Activated CD4-positive, alpha-beta T cell treated with anti-CD3 and anti-CD28 coated beads for 4 hours (primary cell): ENCODE results near the gene PDCD1.
A peak's percentile ranks its signal among the peaks of the same experiment; 100 is the strongest.
"Not testable (repeated sequence)": the region's sequence is repeated elsewhere in the genome, so short reads cannot be mapped to it uniquely, and the experiment has no call there.

Source experiments
- DNase-seq, 2 donors: peaks; one replicate each; pipeline ENCODE4 v3.0.0-alpha.2; 2020

PDCD1 gene

GRCh38 chr2:241877197-241877685, 18.5 kb upstream of the PDCD1 start:
- no peak for DNase-seq

- DNase-seq, result no peak
These were observed 18.0 kb upstream of the PDCD1 start for GRCh38 chr2:241876528-241877196.

GRCh38 chr2:241875754-241876527, 17.2 kb upstream of the PDCD1 start:
- DNase-seq, result not testable (repeated sequence)

GRCh38 chr2:241874277-241874925, 15.7 kb upstream of the PDCD1 start:
- no peak for DNase-seq

- no peak for DNase-seq
These were observed 15.1 kb upstream of the PDCD1 start for GRCh38 chr2:241873803-241874110.

- no peak for DNase-seq
These were observed 14.5 kb upstream of the PDCD1 start for GRCh38 chr2:241873081-241873802.

- no peak for DNase-seq
These were observed 13.6 kb upstream of the PDCD1 start for GRCh38 chr2:241872313-241872642.

GRCh38 chr2:241871538-241872312, 13.0 kb upstream of the PDCD1 start:
- DNase-seq, result no peak

GRCh38 chr2:241870611-241871537, 12.2 kb upstream of the PDCD1 start:
- no peak for DNase-seq

- DNase-seq, result no peak
These were observed 11.4 kb upstream of the PDCD1 start for GRCh38 chr2:241870081-241870541.

GRCh38 chr2:241869087-241869961, 10.6 kb upstream of the PDCD1 start, which contains the start of gene RTP5:
Gene RTP5 (plus strand): TSS chr2:241869729. CDS start chr2:241869757, 28 bp downstream.
- no peak for DNase-seq

- DNase-seq, result no peak
These were observed 10.0 kb upstream of the PDCD1 start for GRCh38 chr2:241868661-241869081.

- peak; percentile 49 to 57 for DNase-seq
These were observed 9.2 kb upstream of the PDCD1 start for GRCh38 chr2:241867776-241868420.

GRCh38 chr2:241866790-241867645, 8.3 kb upstream of the PDCD1 start:
- DNase-seq, result no peak

- DNase-seq, result no peak
These were observed 7.5 kb upstream of the PDCD1 start for GRCh38 chr2:241865957-241866789.

GRCh38 chr2:241865416-241865956, 6.8 kb upstream of the PDCD1 start:
- no peak for DNase-seq

GRCh38 chr2:241864850-241865213, 6.1 kb upstream of the PDCD1 start:
- no peak for DNase-seq
